Breast epithelium (tissue), 3 donors: ENCODE data around the gene NAP1L1. TPM values are rescaled to one million over a fixed set of nuclear protein-coding genes. Genes with fewer than 3 reads are reported as not detected.

Source experiments
- total RNA-seq, 3 donors: library from RNA; depleted of rRNA; stranded (reverse); fragments of >200 nt; gene quantifications; one replicate each; pipeline ENCODE4 v1.1.0, GENCODE V29; 2016

Gene NAP1L1
- total RNA-seq, 3 donors from 2014 or later = 356 to 419 (median 394) TPM

Other genes starting within 250 kb of the NAP1L1 start
- gene PHLDA1, start 52.9 kb downstream of the NAP1L1 start, total RNA-seq = 10 to 100 TPM in 2 of 3 donors, 1 to 10 TPM in 1; 5.8 to 32.6 (median 23.6) TPM